ENCODE data around the gene USP40. TPM values are rescaled to one million over a fixed set of nuclear protein-coding genes. Genes with fewer than 3 reads are reported as not detected.

The USP40 gene
- total RNA-seq, 1 experiment from 2014 or later: 34.9 TPM

GRCh38 chr2:233530381-233530780 is 36.2 kb downstream of the USP40 start:
- Histone ChIP-seq H3K4me3 (replicated peaks in 1 of 2; ENCODE audit: low read depth in 1 of 2, low read length in 2 of 2) (no peak overlapping the region), H3K36me3 (ENCODE audit: control insufficient read depth in 1 of 2, insufficient read depth in 2 of 2, low read length in 2 of 2) (peaks cover 0 to 8% of the 10 kb centered on the region in 2 experiments; a peak in 1 of 4 replicates), H4K20me1 (ENCODE audit: insufficient read depth) (no peaks in the 10 kb centered on the region), H3K4me2 (ENCODE audit: low read length) (no peak overlapping the region), H3K27ac (ENCODE audit: low read depth, low read length) (no peak overlapping the region), H3K4me1 (ENCODE audit: control insufficient read depth in 1 of 2, insufficient read depth in 2 of 2, low read length in 2 of 2) (no peaks in the 10 kb centered on the region), H3K27me3 (ENCODE audit: insufficient read depth, low read length) (no peaks in the 10 kb centered on the region), H3K9me2 (ENCODE audit: insufficient read depth) (no peaks in the 10 kb centered on the region), H2AFZ (ENCODE audit: low read depth, low read length, poor library complexity, severe bottlenecking) (no peak overlapping the region), H3K9me3 (ENCODE audit: control insufficient read depth in 1 of 2, insufficient read depth in 1 of 2, low read depth in 1 of 2, low read length in 2 of 2) (no peaks in the 10 kb centered on the region), H3K9ac (ENCODE audit: low read length) (no peak overlapping the region), H3K79me2 (ENCODE audit: insufficient read depth, low read length) (no peaks in the 10 kb centered on the region)
- DNase-seq (ENCODE audit: low read depth, low spot score): no peak
- POLR2A ChIA-PET: no interaction called here
- ATAC-seq: no peak
- TF ChIP-seq CBX3 (IDR thresholded peaks at IDR 0.05; ENCODE audit: low read depth): no peak
- TF ChIP-seq ZNF274 (IDR thresholded peaks at IDR 0.05; ENCODE audit: low read depth, low read length): no peak
- no peak for TF ChIP-seq REST (IDR thresholded peaks at IDR 0.05; ENCODE audit: low read depth)
- TF ChIP-seq TCF7L2 (IDR thresholded peaks at IDR 0.05; ENCODE audit: borderline replicate concordance, extremely low read depth, insufficient read depth, insufficient read length): no peak
- no peak for TF ChIP-seq ZBTB33 (IDR thresholded peaks at IDR 0.05; ENCODE audit: extremely low read depth, insufficient replicate concordance, low read length)
- no peak for TF ChIP-seq SIN3A (IDR thresholded peaks at IDR 0.05; ENCODE audit: low read depth)
- no peak for TF ChIP-seq ZFX (IDR thresholded peaks at IDR 0.05)
- intact Hi-C loops (cut with micrococcal nuclease): no loop called here
- CTCF ChIA-PET: no interaction called here
- RAD21 ChIA-PET (ENCODE audit: low non-redundant PET in 1 of 2, low total read pairs in 2 of 2, uncharacterized antibody in 2 of 2, unreplicated experiment in 2 of 2): no interaction called here
- no TSS peak for BruUV-seq (replicated peaks)

Measured in HCT116 (cell line).